A549 (cell line): ENCODE measurements around the gene AKR1C3.

Experiments used
- BHLHE40 ChIP-seq: IDR thresholded peaks from 2 replicates; pipeline ENCODE4 v1.6.1; 2012; ENCODE audit warnings: low read depth, low read length, inconsistent platforms
- CBX2 ChIP-seq: fragments of 200-600 bp; sonication (generic); IDR thresholded peaks from 2 replicates; pipeline ENCODE4 v1.6.1; 2016; ENCODE audit warnings: low read depth, mild to moderate bottlenecking, borderline replicate concordance
- GATA3 ChIP-seq: IDR thresholded peaks from 2 replicates; pipeline ENCODE4 v1.6.1; 2012; ENCODE audit warnings: borderline replicate concordance
- HDAC2 ChIP-seq: fragments of 200-600 bp; sonication (generic); IDR thresholded peaks from 2 replicates; pipeline ENCODE4 v1.6.1; 2016
- POLR2A ChIP-seq: IDR thresholded peaks from 2 replicates; pipeline ENCODE4 v1.6.1; 2012; ENCODE audit warnings: mild to moderate bottlenecking, low read length
- RAD21 ChIP-seq, 2 experiments: fragments of >200 bp in 1 of 2; sonication (Bioruptor Twin) in 1 of 2; formaldehyde crosslinking in 1 of 2; IDR thresholded peaks in 1 of 2; conservative IDR thresholded peaks in 1 of 2; 2 replicates in 1 of 2; 3 replicates in 1 of 2; pipeline ENCODE4 v1.6.1; 2012 to 2018; ENCODE audit warnings: inconsistent platforms in 1 of 2
- RCOR1 ChIP-seq: fragments of 150-350 bp; IDR thresholded peaks from 2 replicates; pipeline ENCODE4 v1.6.1; 2014; ENCODE audit warnings: antibody characterized with exemption, low read length, low read depth
- TFCP2L1 ChIP-seq: fragments of 250-450 bp; sonication (Bioruptor Pico); IDR thresholded peaks from 2 replicates; pipeline ENCODE4 v1.5.0; 2021; ENCODE audit warnings: mild to moderate bottlenecking
- TF ChIP-seq, protein P1 (sequence below): fragments of >200 bp; sonication (Bioruptor Twin); formaldehyde crosslinking; IDR thresholded peaks from 3 replicates; pipeline ENCODE4 v1.5.1; 2016
- TF ChIP-seq, protein P2 (sequence below): fragments of >200 bp; sonication (Bioruptor Twin); formaldehyde crosslinking; IDR thresholded peaks from 3 replicates; pipeline ENCODE4 v1.6.1; 2016
- TF ChIP-seq, protein P3 (sequence below): IDR thresholded peaks from 2 replicates; pipeline ENCODE4 v1.6.1; 2012
- TF ChIP-seq, protein P4 (sequence below): fragments of 200-600 bp; sonication (generic); IDR thresholded peaks from 2 replicates; pipeline ENCODE4 v1.6.1; 2016; ENCODE audit warnings: antibody characterized with exemption, mild to moderate bottlenecking, moderate library complexity
- TF ChIP-seq, protein P5 (sequence below): IDR thresholded peaks from 2 replicates; pipeline ENCODE4 v1.6.1; 2012; ENCODE audit warnings: low read depth, borderline replicate concordance

DNA sequence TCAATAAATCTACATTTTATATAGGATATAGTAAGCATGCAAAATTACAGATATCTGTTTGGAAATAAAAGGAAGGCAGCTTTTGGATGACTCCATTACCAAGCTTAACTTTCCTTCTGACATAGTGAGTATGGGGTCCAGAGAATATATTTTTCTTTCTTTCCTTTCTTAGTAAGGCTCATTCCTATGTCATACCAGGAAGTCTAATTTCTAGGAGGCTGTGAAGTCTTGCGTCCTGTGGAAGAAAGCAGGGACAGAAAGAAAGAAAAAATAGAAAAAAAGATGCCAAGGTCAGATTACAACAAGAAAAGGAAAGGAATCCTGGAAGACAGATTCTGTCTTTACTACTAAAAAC, 54.4 kb downstream of the AKR1C3 start:
- TF ChIP-seq, protein P1, sequence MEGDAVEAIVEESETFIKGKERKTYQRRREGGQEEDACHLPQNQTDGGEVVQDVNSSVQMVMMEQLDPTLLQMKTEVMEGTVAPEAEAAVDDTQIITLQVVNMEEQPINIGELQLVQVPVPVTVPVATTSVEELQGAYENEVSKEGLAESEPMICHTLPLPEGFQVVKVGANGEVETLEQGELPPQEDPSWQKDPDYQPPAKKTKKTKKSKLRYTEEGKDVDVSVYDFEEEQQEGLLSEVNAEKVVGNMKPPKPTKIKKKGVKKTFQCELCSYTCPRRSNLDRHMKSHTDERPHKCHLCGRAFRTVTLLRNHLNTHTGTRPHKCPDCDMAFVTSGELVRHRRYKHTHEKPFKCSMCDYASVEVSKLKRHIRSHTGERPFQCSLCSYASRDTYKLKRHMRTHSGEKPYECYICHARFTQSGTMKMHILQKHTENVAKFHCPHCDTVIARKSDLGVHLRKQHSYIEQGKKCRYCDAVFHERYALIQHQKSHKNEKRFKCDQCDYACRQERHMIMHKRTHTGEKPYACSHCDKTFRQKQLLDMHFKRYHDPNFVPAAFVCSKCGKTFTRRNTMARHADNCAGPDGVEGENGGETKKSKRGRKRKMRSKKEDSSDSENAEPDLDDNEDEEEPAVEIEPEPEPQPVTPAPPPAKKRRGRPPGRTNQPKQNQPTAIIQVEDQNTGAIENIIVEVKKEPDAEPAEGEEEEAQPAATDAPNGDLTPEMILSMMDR = no peak
- TF ChIP-seq, protein P2, sequence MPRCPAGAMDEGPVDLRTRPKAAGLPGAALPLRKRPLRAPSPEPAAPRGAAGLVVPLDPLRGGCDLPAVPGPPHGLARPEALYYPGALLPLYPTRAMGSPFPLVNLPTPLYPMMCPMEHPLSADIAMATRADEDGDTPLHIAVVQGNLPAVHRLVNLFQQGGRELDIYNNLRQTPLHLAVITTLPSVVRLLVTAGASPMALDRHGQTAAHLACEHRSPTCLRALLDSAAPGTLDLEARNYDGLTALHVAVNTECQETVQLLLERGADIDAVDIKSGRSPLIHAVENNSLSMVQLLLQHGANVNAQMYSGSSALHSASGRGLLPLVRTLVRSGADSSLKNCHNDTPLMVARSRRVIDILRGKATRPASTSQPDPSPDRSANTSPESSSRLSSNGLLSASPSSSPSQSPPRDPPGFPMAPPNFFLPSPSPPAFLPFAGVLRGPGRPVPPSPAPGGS = no peak
- TF ChIP-seq BHLHE40 (no peak), GATA3 (no peak), TFCP2L1 (CRISPR knock-in tag) (no peak), RAD21 (conservative IDR thresholded peaks at IDR 0.05 in 1 of 2, IDR thresholded peaks at IDR 0.05 in 1 of 2) (0 out of 5 replicates have a peak, but pooled peaks of 1 of the 2 experiments have one; percentile 1), CBX2 (no peak), POLR2A (no peak), HDAC2 (no peak), RCOR1 (no peak)
- TF ChIP-seq, protein P3, sequence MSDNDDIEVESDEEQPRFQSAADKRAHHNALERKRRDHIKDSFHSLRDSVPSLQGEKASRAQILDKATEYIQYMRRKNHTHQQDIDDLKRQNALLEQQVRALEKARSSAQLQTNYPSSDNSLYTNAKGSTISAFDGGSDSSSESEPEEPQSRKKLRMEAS = no peak
- TF ChIP-seq, protein P4, sequence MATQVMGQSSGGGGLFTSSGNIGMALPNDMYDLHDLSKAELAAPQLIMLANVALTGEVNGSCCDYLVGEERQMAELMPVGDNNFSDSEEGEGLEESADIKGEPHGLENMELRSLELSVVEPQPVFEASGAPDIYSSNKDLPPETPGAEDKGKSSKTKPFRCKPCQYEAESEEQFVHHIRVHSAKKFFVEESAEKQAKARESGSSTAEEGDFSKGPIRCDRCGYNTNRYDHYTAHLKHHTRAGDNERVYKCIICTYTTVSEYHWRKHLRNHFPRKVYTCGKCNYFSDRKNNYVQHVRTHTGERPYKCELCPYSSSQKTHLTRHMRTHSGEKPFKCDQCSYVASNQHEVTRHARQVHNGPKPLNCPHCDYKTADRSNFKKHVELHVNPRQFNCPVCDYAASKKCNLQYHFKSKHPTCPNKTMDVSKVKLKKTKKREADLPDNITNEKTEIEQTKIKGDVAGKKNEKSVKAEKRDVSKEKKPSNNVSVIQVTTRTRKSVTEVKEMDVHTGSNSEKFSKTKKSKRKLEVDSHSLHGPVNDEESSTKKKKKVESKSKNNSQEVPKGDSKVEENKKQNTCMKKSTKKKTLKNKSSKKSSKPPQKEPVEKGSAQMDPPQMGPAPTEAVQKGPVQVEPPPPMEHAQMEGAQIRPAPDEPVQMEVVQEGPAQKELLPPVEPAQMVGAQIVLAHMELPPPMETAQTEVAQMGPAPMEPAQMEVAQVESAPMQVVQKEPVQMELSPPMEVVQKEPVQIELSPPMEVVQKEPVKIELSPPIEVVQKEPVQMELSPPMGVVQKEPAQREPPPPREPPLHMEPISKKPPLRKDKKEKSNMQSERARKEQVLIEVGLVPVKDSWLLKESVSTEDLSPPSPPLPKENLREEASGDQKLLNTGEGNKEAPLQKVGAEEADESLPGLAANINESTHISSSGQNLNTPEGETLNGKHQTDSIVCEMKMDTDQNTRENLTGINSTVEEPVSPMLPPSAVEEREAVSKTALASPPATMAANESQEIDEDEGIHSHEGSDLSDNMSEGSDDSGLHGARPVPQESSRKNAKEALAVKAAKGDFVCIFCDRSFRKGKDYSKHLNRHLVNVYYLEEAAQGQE = no peak
- TF ChIP-seq, protein P5, sequence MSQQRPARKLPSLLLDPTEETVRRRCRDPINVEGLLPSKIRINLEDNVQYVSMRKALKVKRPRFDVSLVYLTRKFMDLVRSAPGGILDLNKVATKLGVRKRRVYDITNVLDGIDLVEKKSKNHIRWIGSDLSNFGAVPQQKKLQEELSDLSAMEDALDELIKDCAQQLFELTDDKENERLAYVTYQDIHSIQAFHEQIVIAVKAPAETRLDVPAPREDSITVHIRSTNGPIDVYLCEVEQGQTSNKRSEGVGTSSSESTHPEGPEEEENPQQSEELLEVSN = no peak
